Body of pancreas (tissue), 4 donors: ENCODE results near the gene PNPT1. TPM values are rescaled to one million over a fixed set of nuclear protein-coding genes. Genes with fewer than 3 reads are reported as not detected.

Experiments
- ATAC-seq: fragments of 150-250 bp; one replicate; pipeline ENCODE4 v1.9.1; 2016
- DNase-seq, 4 donors: peaks; one replicate each; pipeline ENCODE4 v3.0.0-alpha.2; 2019
- H3K27ac ChIP-seq, 4 donors: fragments of 200-600 bp; sonication (generic); 1 replicate in 3 of 4; 2 replicates in 1 of 4; pipeline versions ENCODE4 v1.5.1 to v1.6.1; 2016 to 2019; ENCODE audit warnings: mild to moderate bottlenecking in 1 of 4, mixed read lengths in 1 of 4, moderate library complexity in 1 of 4
- H3K27me3 ChIP-seq, 2 donors: fragments of 200-600 bp; sonication (generic); one replicate each; pipeline ENCODE4 v1.6.0; 2016; ENCODE audit warnings: mild to moderate bottlenecking in 1 of 2
- H3K36me3 ChIP-seq, 2 donors: fragments of 200-600 bp; sonication (generic); replicated peaks in 1 of 2; 2 replicates each; pipeline ENCODE4 v1.5.1; 2016; ENCODE audit warnings: low read depth in 2 of 2; ENCODE audit not compliant: insufficient read depth in 1 of 2
- H3K4me1 ChIP-seq: fragments of 200-600 bp; sonication (generic); one replicate; pipeline ENCODE4 v1.6.0; 2016
- H3K4me3 ChIP-seq, 2 donors: fragments of 200-600 bp; sonication (generic); 1 replicate in 1 of 2; 2 replicates in 1 of 2; pipeline ENCODE4 v1.5.1; 2016 to 2019
- H3K9me3 ChIP-seq, 3 donors: fragments of 200-600 bp; sonication (generic); 1 replicate in 2 of 3; 2 replicates in 1 of 3; pipeline ENCODE4 v1.5.1; 2016
- CTCF ChIP-seq, 7 experiments: fragments of 450-650 bp in 4 of 7; fragments of 200-600 bp in 3 of 7; sonication (generic) in 3 of 7; IDR thresholded peaks; one replicate each; pipeline ENCODE4 v1.5.1; 2016 to 2019; ENCODE audit warnings: antibody characterized with exemption in 7 of 7
- POLR2A ChIP-seq, 3 donors: fragments of 450-650 bp; IDR thresholded peaks; one replicate each; pipeline ENCODE4 v1.6.1; 2016; ENCODE audit warnings: antibody characterized with exemption in 3 of 3, mild to moderate bottlenecking in 2 of 3
- WGBS, 2 donors: methylation state at CpG; one replicate each; pipeline ENCODE4 v1.1.5; 2017; 5-methylcytosine and 5-hydroxymethylcytosine counted together
- intact Hi-C: fragments of 100-400 bp; cut with DNase I; formaldehyde crosslinking; loops from one replicate; pipeline ENCODE4 v1.15.1; 2023
- total RNA-seq, 2 donors: library from RNA; depleted of rRNA; stranded (reverse); fragments of >200 nt; gene quantifications; one replicate each; pipeline ENCODE4 v1.1.0, GENCODE V29; 2016

The PNPT1 gene
- total RNA-seq, 2 donors from 2014 or later: 5.6 to 10.1 TPM

DNA sequence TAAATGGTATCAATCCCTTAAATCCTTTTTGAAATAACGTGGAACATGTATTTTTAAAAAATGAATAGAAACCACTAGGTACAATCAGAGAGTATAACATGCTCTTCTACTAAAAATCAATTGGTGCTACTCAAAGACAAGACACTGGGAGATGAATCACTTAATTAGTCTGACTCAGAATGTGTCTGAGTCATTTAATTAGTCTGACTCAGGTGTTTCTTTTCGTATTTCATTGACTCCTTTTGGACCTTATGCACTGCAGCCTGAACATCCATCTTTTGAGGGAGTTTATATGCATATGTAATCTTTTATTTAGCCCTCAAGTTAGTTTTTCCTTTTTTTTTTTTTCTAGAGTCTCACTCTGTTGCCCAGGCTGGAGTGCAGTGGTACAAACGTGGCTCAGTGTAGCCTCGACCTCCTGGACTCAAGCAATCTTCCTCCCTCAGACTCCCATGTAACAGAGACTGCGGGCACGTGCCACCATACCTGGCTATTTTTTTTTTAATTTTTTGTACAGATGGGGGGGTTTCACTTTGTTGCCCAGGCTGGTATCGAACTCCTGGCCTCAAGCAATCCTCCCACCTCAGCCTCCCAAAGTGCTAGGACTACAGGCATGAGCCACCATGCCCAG lies 102.7 kb downstream of the PNPT1 start:
- Histone ChIP-seq H3K27me3 (no peaks in the 10 kb centered on the region), H3K9me3 (no peaks in the 10 kb centered on the region), H3K36me3 (no peaks in the 10 kb centered on the region), H3K27ac (no peak overlapping the region), H3K4me3 (no peak overlapping the region), H3K4me1 (peaks cover 13% of the 10 kb centered on the region)
- TF ChIP-seq CTCF (IDR thresholded peaks at IDR 0.05) (no peak), POLR2A (IDR thresholded peaks at IDR 0.05) (no peak)
- 83 to 88% methylated on average over 7 of the region's 7 CpGs for WGBS, 2 donors
- DNase-seq: no peak
- no peak for ATAC-seq
- intact Hi-C loops: no loop called here

- ATAC-seq: no peak
- no peaks in the 10 kb centered on the region for H3K4me1 ChIP-seq
- H3K4me3 ChIP-seq: no peak overlapping the region
- no peaks in the 10 kb centered on the region for H3K9me3 ChIP-seq
- DNase-seq: no peak
- no peak overlapping the region for H3K27ac ChIP-seq
- H3K27me3 ChIP-seq: no peaks in the 10 kb centered on the region
- TF ChIP-seq CTCF (IDR thresholded peaks at IDR 0.05) (no peak), POLR2A (IDR thresholded peaks at IDR 0.05) (no peak)
- peaks cover 0 to 5% of the 10 kb centered on the region in 2 donors for H3K36me3 ChIP-seq
- intact Hi-C loops: no loop called here
- WGBS, 2 donors: 67 to 74% methylated on average over 2 of the region's 2 CpGs
Measured at GRCh38 chr2:55585451-55586080, 108.1 kb downstream of the PNPT1 start.

Other genes with a start within 250 kb of the PNPT1 start
- gene CFAP36, start 174.1 kb downstream of the PNPT1 start, total RNA-seq: 10 to 100 TPM; 10.4 to 14.5 TPM
- gene PPP4R3B, start 76.2 kb downstream of the PNPT1 start, total RNA-seq: 10 to 100 TPM; 46.4 to 50.1 TPM
- gene EFEMP1, start 229.9 kb upstream of the PNPT1 start, total RNA-seq: 100 to 1,000 TPM in 1 of 2 donors, 10 to 100 TPM in 1; 25.1 to 129 TPM